HEK293 (cell line): ENCODE results near the gene SKAP1.

Experiments
- CTCF ChIA-PET: fragments of 350-600 bp; formaldehyde crosslinking; extraction: SDS; loops from one replicate; lab custom pipeline; 2021; ENCODE audit warnings: antibody characterized with exemption; lab: Yijun Ruan, JAX
- POLR2A ChIA-PET: fragments of 300-600 bp; formaldehyde crosslinking; extraction: SDS; loops from one replicate; lab custom pipeline; 2020; ENCODE audit warnings: antibody characterized with exemption, inconsistent platforms; lab: Yijun Ruan, JAX
- H3K27ac ChIP-seq: fragments of 200-500 bp; sonication (Bioruptor generic); 2 replicates; pipeline ENCODE4 v1.5.1; 2014; ENCODE audit warnings: low read depth, low read length, control low read depth, inconsistent platforms; ENCODE audit errors: extremely low read depth
- H3K36me3 ChIP-seq, 2 experiments: fragments of 200-500 bp in 1 of 2; sonication (Bioruptor generic) in 1 of 2; 1 replicate in 1 of 2; 2 replicates in 1 of 2; pipeline ENCODE4 v1.5.1; 2014 to 2017; ENCODE audit warnings: inconsistent platforms in 2 of 2, low read length in 2 of 2; ENCODE audit not compliant: control insufficient read depth in 2 of 2, insufficient read depth in 1 of 2
- H3K4me1 ChIP-seq: fragments of 200-500 bp; sonication (Bioruptor generic); 2 replicates; pipeline ENCODE4 v1.5.1; 2014; ENCODE audit warnings: mild to moderate bottlenecking, low read length, inconsistent platforms; ENCODE audit not compliant: control insufficient read depth, insufficient read depth
- H3K4me3 ChIP-seq: 2 replicates; pipeline ENCODE4 v1.5.1; 2011; ENCODE audit warnings: low read depth, mild to moderate bottlenecking, control low read depth, low read length, moderate library complexity
- H3K9me3 ChIP-seq: fragments of 200-500 bp; sonication (Bioruptor generic); 2 replicates; pipeline ENCODE4 v1.5.1; 2014; ENCODE audit warnings: low read depth, low read length, inconsistent platforms; ENCODE audit not compliant: control insufficient read depth, insufficient read depth
- HOXC10 ChIP-seq: sonication (generic); formaldehyde crosslinking; IDR thresholded peaks from 2 replicates; pipeline ENCODE4 v1.8.1; 2023; ENCODE audit warnings: mild to moderate bottlenecking, missing genetic modification reagents
- KLF10 ChIP-seq: fragments of 450-650 bp; IDR thresholded peaks from 2 replicates; pipeline ENCODE4 v1.5.1; 2018; ENCODE audit warnings: missing biosample characterization, mild to moderate bottlenecking, missing genetic modification characterization
- OVOL3 ChIP-seq: fragments of 450-650 bp; formaldehyde crosslinking; IDR thresholded peaks from 2 replicates; pipeline ENCODE4 v1.5.1; 2016; ENCODE audit warnings: missing biosample characterization, missing genetic modification characterization
- ZBTB1 ChIP-seq: fragments of 450-650 bp; formaldehyde crosslinking; IDR thresholded peaks from 2 replicates; pipeline ENCODE4 v1.5.1; 2016; ENCODE audit warnings: missing biosample characterization, missing genetic modification characterization
- ZBTB48 ChIP-seq: fragments of 450-650 bp; formaldehyde crosslinking; IDR thresholded peaks from 2 replicates; pipeline ENCODE4 v1.5.1; 2016; ENCODE audit warnings: missing biosample characterization, missing genetic modification characterization
- ZBTB8A ChIP-seq: fragments of 450-650 bp; formaldehyde crosslinking; IDR thresholded peaks from 2 replicates; pipeline ENCODE4 v1.5.1; 2016; ENCODE audit warnings: missing biosample characterization, missing genetic modification characterization
- ZEB2 ChIP-seq: fragments of 450-650 bp; formaldehyde crosslinking; IDR thresholded peaks from 2 replicates; pipeline ENCODE4 v1.5.1; 2016; ENCODE audit warnings: missing biosample characterization, missing genetic modification characterization
- ZFHX2 ChIP-seq: fragments of 450-650 bp; formaldehyde crosslinking; conservative IDR thresholded peaks from 2 replicates; pipeline ENCODE4 v1.5.1; 2016; ENCODE audit warnings: missing biosample characterization, missing genetic modification characterization
- ZFP41 ChIP-seq: fragments of 450-650 bp; formaldehyde crosslinking; IDR thresholded peaks from 2 replicates; pipeline ENCODE4 v1.5.1; 2016; ENCODE audit warnings: missing biosample characterization, missing genetic modification characterization, borderline replicate concordance
- ZIC2 ChIP-seq: fragments of 450-650 bp; formaldehyde crosslinking; IDR thresholded peaks from 2 replicates; pipeline ENCODE4 v1.5.1; 2016; ENCODE audit warnings: missing biosample characterization, missing genetic modification characterization
- ZNF146 ChIP-seq: fragments of 450-650 bp; formaldehyde crosslinking; IDR thresholded peaks from 2 replicates; pipeline ENCODE4 v1.5.1; 2016; ENCODE audit warnings: missing biosample characterization, missing genetic modification characterization
- ZNF16 ChIP-seq: fragments of 450-650 bp; formaldehyde crosslinking; IDR thresholded peaks from 2 replicates; pipeline ENCODE4 v1.5.1; 2016; ENCODE audit warnings: low read depth, missing biosample characterization, missing genetic modification characterization
- ZNF19 ChIP-seq: fragments of 450-650 bp; formaldehyde crosslinking; IDR thresholded peaks from 2 replicates; pipeline ENCODE4; 2016; ENCODE audit warnings: missing biosample characterization, missing genetic modification characterization, low read depth
- ZNF23 ChIP-seq: fragments of 450-650 bp; formaldehyde crosslinking; IDR thresholded peaks from 2 replicates; pipeline ENCODE4 v1.5.1; 2016; ENCODE audit warnings: missing biosample characterization, missing genetic modification characterization, borderline replicate concordance
- ZNF350 ChIP-seq: fragments of 450-650 bp; formaldehyde crosslinking; IDR thresholded peaks from 2 replicates; pipeline ENCODE4 v1.5.0; 2017; ENCODE audit warnings: missing biosample characterization, mild to moderate bottlenecking, missing genetic modification characterization
- ZNF433 ChIP-seq: fragments of 450-650 bp; formaldehyde crosslinking; IDR thresholded peaks from 2 replicates; pipeline ENCODE4 v1.5.1; 2016; ENCODE audit warnings: missing biosample characterization, missing genetic modification characterization, low read depth
- ZNF610 ChIP-seq: fragments of 450-650 bp; formaldehyde crosslinking; IDR thresholded peaks from 2 replicates; pipeline ENCODE4 v1.5.1; 2016; ENCODE audit warnings: missing biosample characterization, missing genetic modification characterization, borderline replicate concordance
- ZNF670 ChIP-seq: fragments of 450-650 bp; formaldehyde crosslinking; IDR thresholded peaks from 2 replicates; pipeline ENCODE4 v1.5.1; 2016; ENCODE audit warnings: missing biosample characterization, missing genetic modification characterization, low read depth
- ZNF768 ChIP-seq: fragments of 450-650 bp; formaldehyde crosslinking; IDR thresholded peaks from 2 replicates; pipeline ENCODE4 v1.5.1; 2018; ENCODE audit warnings: missing biosample characterization, mild to moderate bottlenecking, missing genetic modification characterization
- TF ChIP-seq, protein P1 (sequence below): fragments of 450-650 bp; formaldehyde crosslinking; IDR thresholded peaks from 2 replicates; pipeline ENCODE4 v1.5.1; 2016; ENCODE audit warnings: missing biosample characterization, missing genetic modification characterization
- TF ChIP-seq, protein P2 (sequence below): fragments of 450-650 bp; IDR thresholded peaks from 2 replicates; pipeline ENCODE4 v1.5.1; 2018; ENCODE audit warnings: missing biosample characterization, mild to moderate bottlenecking, missing genetic modification characterization
- TF ChIP-seq, protein P3 (sequence below): fragments of 450-650 bp; formaldehyde crosslinking; IDR thresholded peaks from 2 replicates; pipeline ENCODE4 v1.5.0; 2017; ENCODE audit warnings: missing biosample characterization, missing genetic modification characterization, borderline replicate concordance
- TF ChIP-seq, protein P4 (sequence below): fragments of 450-650 bp; formaldehyde crosslinking; conservative IDR thresholded peaks from 2 replicates; pipeline ENCODE4 v1.5.1; 2016; ENCODE audit warnings: low read depth, missing biosample characterization, missing genetic modification characterization

The SKAP1 gene

DNA sequence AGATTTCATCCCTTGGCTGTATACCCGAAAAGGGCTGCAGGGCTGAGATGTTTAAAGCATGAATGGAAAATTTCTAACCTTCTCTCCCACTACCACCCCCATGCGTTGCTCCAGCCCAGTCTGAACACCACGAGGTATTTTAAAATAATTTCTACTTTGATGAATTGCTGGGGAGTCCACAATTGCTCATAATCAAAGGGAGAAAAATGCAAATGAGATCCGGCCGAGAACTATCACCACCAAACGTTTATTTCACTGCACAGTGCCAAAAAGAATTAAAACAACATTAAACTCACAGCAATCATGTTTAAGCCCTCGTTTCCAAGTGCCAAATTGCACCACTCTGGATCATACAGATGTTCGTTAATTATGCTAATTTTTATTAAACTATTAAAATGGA, 285.8 kb downstream of the SKAP1 start:
- H3K27ac ChIP-seq: no peak overlapping the region
- H3K9me3 ChIP-seq: no peaks in the 10 kb centered on the region
- ChIA-PET CTCF (interaction anchor here (1.1 kb wide), 1 partner anchor 9 kb away, joined by 6 read pairs; no protein-coding TSS in a partner anchor), POLR2A (no interaction called here)
- H3K36me3 ChIP-seq: no peaks in the 10 kb centered on the region
- no peak for TF ChIP-seq ZBTB48 (tag by site-specific recombination)
- no peak for TF ChIP-seq ZNF19 (tag by site-specific recombination)
- no peak for TF ChIP-seq ZNF768 (tag by site-specific recombination)
- no peak for TF ChIP-seq ZNF670 (tag by site-specific recombination)
- no peak for TF ChIP-seq ZFHX2 (tag by site-specific recombination)
- TF ChIP-seq, protein P1, sequence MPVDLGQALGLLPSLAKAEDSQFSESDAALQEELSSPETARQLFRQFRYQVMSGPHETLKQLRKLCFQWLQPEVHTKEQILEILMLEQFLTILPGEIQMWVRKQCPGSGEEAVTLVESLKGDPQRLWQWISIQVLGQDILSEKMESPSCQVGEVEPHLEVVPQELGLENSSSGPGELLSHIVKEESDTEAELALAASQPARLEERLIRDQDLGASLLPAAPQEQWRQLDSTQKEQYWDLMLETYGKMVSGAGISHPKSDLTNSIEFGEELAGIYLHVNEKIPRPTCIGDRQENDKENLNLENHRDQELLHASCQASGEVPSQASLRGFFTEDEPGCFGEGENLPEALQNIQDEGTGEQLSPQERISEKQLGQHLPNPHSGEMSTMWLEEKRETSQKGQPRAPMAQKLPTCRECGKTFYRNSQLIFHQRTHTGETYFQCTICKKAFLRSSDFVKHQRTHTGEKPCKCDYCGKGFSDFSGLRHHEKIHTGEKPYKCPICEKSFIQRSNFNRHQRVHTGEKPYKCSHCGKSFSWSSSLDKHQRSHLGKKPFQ (tag by site-specific recombination): no peak
- no peak for TF ChIP-seq ZIC2 (tag by site-specific recombination)
- TF ChIP-seq KLF10: no peak
- TF ChIP-seq ZBTB1 (tag by site-specific recombination): no peak
- TF ChIP-seq ZNF146 (tag by site-specific recombination): no peak
- TF ChIP-seq, protein P2, sequence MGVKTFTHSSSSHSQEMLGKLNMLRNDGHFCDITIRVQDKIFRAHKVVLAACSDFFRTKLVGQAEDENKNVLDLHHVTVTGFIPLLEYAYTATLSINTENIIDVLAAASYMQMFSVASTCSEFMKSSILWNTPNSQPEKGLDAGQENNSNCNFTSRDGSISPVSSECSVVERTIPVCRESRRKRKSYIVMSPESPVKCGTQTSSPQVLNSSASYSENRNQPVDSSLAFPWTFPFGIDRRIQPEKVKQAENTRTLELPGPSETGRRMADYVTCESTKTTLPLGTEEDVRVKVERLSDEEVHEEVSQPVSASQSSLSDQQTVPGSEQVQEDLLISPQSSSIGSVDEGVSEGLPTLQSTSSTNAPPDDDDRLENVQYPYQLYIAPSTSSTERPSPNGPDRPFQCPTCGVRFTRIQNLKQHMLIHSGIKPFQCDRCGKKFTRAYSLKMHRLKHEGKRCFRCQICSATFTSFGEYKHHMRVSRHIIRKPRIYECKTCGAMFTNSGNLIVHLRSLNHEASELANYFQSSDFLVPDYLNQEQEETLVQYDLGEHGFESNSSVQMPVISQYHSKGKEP (tag by site-specific recombination): no peak
- no peak for TF ChIP-seq ZBTB8A (tag by site-specific recombination)
- TF ChIP-seq ZFP41: no peak
- TF ChIP-seq, protein P3, sequence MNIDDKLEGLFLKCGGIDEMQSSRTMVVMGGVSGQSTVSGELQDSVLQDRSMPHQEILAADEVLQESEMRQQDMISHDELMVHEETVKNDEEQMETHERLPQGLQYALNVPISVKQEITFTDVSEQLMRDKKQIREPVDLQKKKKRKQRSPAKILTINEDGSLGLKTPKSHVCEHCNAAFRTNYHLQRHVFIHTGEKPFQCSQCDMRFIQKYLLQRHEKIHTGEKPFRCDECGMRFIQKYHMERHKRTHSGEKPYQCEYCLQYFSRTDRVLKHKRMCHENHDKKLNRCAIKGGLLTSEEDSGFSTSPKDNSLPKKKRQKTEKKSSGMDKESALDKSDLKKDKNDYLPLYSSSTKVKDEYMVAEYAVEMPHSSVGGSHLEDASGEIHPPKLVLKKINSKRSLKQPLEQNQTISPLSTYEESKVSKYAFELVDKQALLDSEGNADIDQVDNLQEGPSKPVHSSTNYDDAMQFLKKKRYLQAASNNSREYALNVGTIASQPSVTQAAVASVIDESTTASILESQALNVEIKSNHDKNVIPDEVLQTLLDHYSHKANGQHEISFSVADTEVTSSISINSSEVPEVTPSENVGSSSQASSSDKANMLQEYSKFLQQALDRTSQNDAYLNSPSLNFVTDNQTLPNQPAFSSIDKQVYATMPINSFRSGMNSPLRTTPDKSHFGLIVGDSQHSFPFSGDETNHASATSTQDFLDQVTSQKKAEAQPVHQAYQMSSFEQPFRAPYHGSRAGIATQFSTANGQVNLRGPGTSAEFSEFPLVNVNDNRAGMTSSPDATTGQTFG (tag by site-specific recombination): no peak
- no peak for TF ChIP-seq ZNF16 (tag by site-specific recombination)
- TF ChIP-seq ZNF433: no peak
- TF ChIP-seq, all 188 proteins: peak for 0
- Histone ChIP-seq H3K4me3 (no peak overlapping the region), H3K4me1 (peaks cover 10% of the 10 kb centered on the region)

DNA sequence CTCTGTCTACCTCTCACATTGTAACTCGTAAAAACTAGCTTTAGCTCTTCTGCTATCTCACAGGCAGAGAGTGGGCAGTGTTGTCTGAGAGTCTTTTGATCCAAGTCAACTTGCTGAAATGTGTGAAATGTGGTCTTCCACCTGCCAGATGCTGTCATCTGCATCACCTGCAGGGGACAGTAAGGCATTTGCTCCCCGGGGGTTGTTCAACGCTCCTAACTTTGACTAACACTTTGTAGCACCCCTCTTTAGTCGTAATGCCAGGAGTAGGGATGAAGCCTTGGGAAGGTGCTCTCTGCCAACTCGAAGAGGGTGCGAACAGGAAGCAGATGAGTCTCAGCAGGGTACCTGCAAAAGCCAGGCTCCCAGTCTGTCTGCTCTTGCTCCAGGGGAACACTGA, 286.4 kb downstream of the SKAP1 start:
- CTCF ChIA-PET: interaction anchor here (0.6 to 1.2 kb wide), 6 partner anchors 8 to 155 kb away, joined by 3 to 5 read pairs (median 4); no protein-coding TSS in a partner anchor

DNA sequence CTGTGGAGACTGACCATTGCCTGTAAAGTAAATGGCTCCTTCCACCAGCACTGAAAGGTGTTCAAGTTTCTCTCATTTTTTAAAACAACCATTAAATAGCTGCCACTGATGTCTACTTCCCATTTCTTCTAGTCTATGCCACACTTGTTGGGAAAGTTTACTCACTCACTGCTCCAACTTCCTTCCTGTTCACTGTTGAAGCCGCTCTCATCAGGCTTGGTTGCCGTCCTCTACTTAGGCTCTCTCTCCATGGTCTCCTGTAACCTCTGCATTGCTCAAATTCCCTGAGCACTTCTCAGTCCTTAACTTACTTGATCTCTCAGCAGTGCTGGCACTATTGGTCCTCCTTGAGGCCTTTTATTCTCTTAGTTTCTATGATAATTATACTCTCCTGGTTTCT, 290.1 kb downstream of the SKAP1 start:
- ChIA-PET POLR2A (interaction anchor here (1.1 kb wide), 1 partner anchor 32 kb away, joined by 3 read pairs; the partner anchor contains the start of gene SNX11), CTCF (interaction anchor here (0.6 to 2.3 kb wide), 9 partner anchors 8 to 259 kb away, joined by 3 to 8 read pairs (median 4); no protein-coding TSS in a partner anchor)
- H3K4me1 ChIP-seq: peaks cover 9% of the 10 kb centered on the region
- no peaks in the 10 kb centered on the region for H3K36me3 ChIP-seq
- no peaks in the 10 kb centered on the region for H3K9me3 ChIP-seq
- H3K4me3 ChIP-seq: no peak overlapping the region
- no peak overlapping the region for H3K27ac ChIP-seq
- TF ChIP-seq, protein P4, sequence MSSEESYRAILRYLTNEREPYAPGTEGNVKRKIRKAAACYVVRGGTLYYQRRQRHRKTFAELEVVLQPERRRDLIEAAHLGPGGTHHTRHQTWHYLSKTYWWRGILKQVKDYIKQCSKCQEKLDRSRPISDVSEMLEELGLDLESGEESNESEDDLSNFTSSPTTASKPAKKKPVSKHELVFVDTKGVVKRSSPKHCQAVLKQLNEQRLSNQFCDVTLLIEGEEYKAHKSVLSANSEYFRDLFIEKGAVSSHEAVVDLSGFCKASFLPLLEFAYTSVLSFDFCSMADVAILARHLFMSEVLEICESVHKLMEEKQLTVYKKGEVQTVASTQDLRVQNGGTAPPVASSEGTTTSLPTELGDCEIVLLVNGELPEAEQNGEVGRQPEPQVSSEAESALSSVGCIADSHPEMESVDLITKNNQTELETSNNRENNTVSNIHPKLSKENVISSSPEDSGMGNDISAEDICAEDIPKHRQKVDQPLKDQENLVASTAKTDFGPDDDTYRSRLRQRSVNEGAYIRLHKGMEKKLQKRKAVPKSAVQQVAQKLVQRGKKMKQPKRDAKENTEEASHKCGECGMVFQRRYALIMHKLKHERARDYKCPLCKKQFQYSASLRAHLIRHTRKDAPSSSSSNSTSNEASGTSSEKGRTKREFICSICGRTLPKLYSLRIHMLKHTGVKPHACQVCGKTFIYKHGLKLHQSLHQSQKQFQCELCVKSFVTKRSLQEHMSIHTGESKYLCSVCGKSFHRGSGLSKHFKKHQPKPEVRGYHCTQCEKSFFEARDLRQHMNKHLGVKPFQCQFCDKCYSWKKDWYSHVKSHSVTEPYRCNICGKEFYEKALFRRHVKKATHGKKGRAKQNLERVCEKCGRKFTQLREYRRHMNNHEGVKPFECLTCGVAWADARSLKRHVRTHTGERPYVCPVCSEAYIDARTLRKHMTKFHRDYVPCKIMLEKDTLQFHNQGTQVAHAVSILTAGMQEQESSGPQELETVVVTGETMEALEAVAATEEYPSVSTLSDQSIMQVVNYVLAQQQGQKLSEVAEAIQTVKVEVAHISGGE (tag by site-specific recombination): no peak
- TF ChIP-seq ZBTB48 (tag by site-specific recombination) (no peak), ZNF350 (tag by site-specific recombination) (no peak), ZEB2 (tag by site-specific recombination) (no peak), ZNF610 (tag by site-specific recombination) (no peak)
- TF ChIP-seq, protein P1 (tag by site-specific recombination): no peak

More for the DNA sequence above, 286.4 kb downstream of the SKAP1 start:
- Histone ChIP-seq H3K4me1 (peaks cover 9% of the 10 kb centered on the region), H3K27ac (no peak overlapping the region; the same call in 1 of the 2 replicates), H3K36me3 (no peaks in the 10 kb centered on the region), H3K4me3 (no peak overlapping the region), H3K9me3 (no peaks in the 10 kb centered on the region)
- POLR2A ChIA-PET: no interaction called here
- no peak for TF ChIP-seq ZNF23
- no peak for TF ChIP-seq HOXC10 (CRISPR knock-in tag)
- no peak for TF ChIP-seq ZNF146 (tag by site-specific recombination)
- no peak for TF ChIP-seq OVOL3 (tag by site-specific recombination)
